ENCODE data around the gene SLC9A4.

SLC9A4 gene

GRCh38 chr2:102502576-102502975 is 29.6 kb downstream of the SLC9A4 start:
- no peak for DNase-seq (ENCODE audit: low read depth)

GRCh38 chr2:102504833-102505232 is 31.8 kb downstream of the SLC9A4 start:
- no peak for DNase-seq (ENCODE audit: low read depth)

GRCh38 chr2:102505290-102505689 is 32.3 kb downstream of the SLC9A4 start:
- DNase-seq (ENCODE audit: low read depth), result no peak

GRCh38 chr2:102506743-102507142 is 33.7 kb downstream of the SLC9A4 start:
- DNase-seq (ENCODE audit: low read depth), result no peak

- no peak for DNase-seq (ENCODE audit: low read depth)
Observed at GRCh38 chr2:102508863-102509262, 35.8 kb downstream of the SLC9A4 start.

GRCh38 chr2:102509749-102510148 is 36.7 kb downstream of the SLC9A4 start:
- DNase-seq (ENCODE audit: low read depth), result peak; percentile 27

- no peak for DNase-seq (ENCODE audit: low read depth)
Observed at GRCh38 chr2:102510791-102511575, 38.0 kb downstream of the SLC9A4 start.

- no peak for DNase-seq (ENCODE audit: low read depth)
Observed at GRCh38 chr2:102512161-102512560, 39.1 kb downstream of the SLC9A4 start.

GRCh38 chr2:102513355-102513939 is 40.4 kb downstream of the SLC9A4 start:
- DNase-seq (ENCODE audit: low read depth), result no peak

GRCh38 chr2:102514061-102514785 is 41.2 kb downstream of the SLC9A4 start:
- DNase-seq (ENCODE audit: low read depth), result peak; percentile 94

- no peak for DNase-seq (ENCODE audit: low read depth)
Observed at GRCh38 chr2:102515851-102516250, 42.8 kb downstream of the SLC9A4 start.

- DNase-seq (ENCODE audit: low read depth), result no peak
Observed at GRCh38 chr2:102518170-102518569, 45.1 kb downstream of the SLC9A4 start.

GRCh38 chr2:102520009-102520408 is 47.0 kb downstream of the SLC9A4 start:
- peak; percentile 45 for DNase-seq (ENCODE audit: low read depth)

GRCh38 chr2:102520801-102521200 is 47.8 kb downstream of the SLC9A4 start:
- DNase-seq (ENCODE audit: low read depth), result no peak

- DNase-seq (ENCODE audit: low read depth), result no peak
Observed at GRCh38 chr2:102522162-102522561, 49.1 kb downstream of the SLC9A4 start.

- DNase-seq (ENCODE audit: low read depth), result no peak
Observed at GRCh38 chr2:102522890-102523289, 49.9 kb downstream of the SLC9A4 start.

- no peak for DNase-seq (ENCODE audit: low read depth)
Observed at GRCh38 chr2:102523651-102524050, 50.6 kb downstream of the SLC9A4 start.

- no peak for DNase-seq (ENCODE audit: low read depth)
Observed at GRCh38 chr2:102527086-102527485, 54.1 kb downstream of the SLC9A4 start.

GRCh38 chr2:102538491-102538890 is 65.5 kb downstream of the SLC9A4 start:
- DNase-seq (ENCODE audit: low read depth), result no peak

- no peak for DNase-seq (ENCODE audit: low read depth)
Observed at GRCh38 chr2:102540882-102541281, 67.9 kb downstream of the SLC9A4 start.

- peak; percentile 19 for DNase-seq (ENCODE audit: low read depth)
Observed at GRCh38 chr2:102544182-102544581, 71.2 kb downstream of the SLC9A4 start.

GRCh38 chr2:102547462-102547861 is 74.4 kb downstream of the SLC9A4 start:
- no peak for DNase-seq (ENCODE audit: low read depth)

- no peak for DNase-seq (ENCODE audit: low read depth)
Observed at GRCh38 chr2:102549027-102549426, 76.0 kb downstream of the SLC9A4 start.

Measured in ELR (cell line).